Thyroid gland (tissue), 4 donors: ENCODE results near the gene LNX1.

Source experiments
- POLR2A ChIP-seq, 2 donors: fragments of 450-650 bp; IDR thresholded peaks; one replicate each; pipeline ENCODE4 v1.6.1; 2017; ENCODE audit warnings: antibody characterized with exemption in 2 of 2, mild to moderate bottlenecking in 2 of 2, moderate library complexity in 1 of 2
- TF ChIP-seq, protein P1 (sequence below), 6 experiments: fragments of 200-600 bp in 3 of 6; fragments of 450-650 bp in 3 of 6; sonication (generic) in 3 of 6; IDR thresholded peaks; one replicate each; pipeline ENCODE4 v1.5.1; 2016 to 2019; ENCODE audit warnings: antibody characterized with exemption in 6 of 6, mild to moderate bottlenecking in 2 of 6, inconsistent platforms in 1 of 6, moderate library complexity in 1 of 6

DNA sequence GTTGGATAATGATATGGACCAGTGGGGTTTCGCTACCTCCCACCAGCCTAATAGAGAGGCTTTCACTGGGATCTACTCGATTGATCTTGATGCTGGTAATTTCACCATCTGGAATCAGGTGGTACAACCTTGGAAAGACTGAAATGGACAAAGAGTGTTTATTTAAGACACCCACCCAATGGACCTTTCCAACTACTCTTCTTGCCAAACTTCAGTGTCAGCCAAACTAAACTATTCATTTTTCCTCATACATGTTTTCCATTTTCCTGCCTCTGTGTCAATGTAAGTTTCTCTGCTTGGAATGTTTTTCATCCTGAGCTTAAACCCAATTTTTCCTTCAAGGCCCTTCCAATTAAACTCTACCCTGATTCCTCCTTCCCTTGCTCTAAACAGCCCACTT, 92.6 kb downstream of the LNX1 start:
- TF ChIP-seq POLR2A (IDR thresholded peaks at IDR 0.05): no peak
- TF ChIP-seq, protein P1, sequence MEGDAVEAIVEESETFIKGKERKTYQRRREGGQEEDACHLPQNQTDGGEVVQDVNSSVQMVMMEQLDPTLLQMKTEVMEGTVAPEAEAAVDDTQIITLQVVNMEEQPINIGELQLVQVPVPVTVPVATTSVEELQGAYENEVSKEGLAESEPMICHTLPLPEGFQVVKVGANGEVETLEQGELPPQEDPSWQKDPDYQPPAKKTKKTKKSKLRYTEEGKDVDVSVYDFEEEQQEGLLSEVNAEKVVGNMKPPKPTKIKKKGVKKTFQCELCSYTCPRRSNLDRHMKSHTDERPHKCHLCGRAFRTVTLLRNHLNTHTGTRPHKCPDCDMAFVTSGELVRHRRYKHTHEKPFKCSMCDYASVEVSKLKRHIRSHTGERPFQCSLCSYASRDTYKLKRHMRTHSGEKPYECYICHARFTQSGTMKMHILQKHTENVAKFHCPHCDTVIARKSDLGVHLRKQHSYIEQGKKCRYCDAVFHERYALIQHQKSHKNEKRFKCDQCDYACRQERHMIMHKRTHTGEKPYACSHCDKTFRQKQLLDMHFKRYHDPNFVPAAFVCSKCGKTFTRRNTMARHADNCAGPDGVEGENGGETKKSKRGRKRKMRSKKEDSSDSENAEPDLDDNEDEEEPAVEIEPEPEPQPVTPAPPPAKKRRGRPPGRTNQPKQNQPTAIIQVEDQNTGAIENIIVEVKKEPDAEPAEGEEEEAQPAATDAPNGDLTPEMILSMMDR (IDR thresholded peaks at IDR 0.05): no peak
